GM21381 (cell line): ENCODE results near the gene DISC1.
"Not testable (repeated sequence)": the region's sequence is repeated elsewhere in the genome, so short reads cannot be mapped to it uniquely, and the experiment has no call there.

Experiments
- ATAC-seq: cut with Tn5 transposase; IDR thresholded peaks from one replicate; pipeline ENCODE4 v1.9.1; 2021; ENCODE audit warnings: mild to moderate bottlenecking, moderate library complexity; ENCODE audit not compliant: unreplicated experiment

The DISC1 gene

GRCh38 chr1:231943084-231943483 is 316.5 kb downstream of the DISC1 start:
- ATAC-seq, result no peak

GRCh38 chr1:231948102-231948501 is 321.5 kb downstream of the DISC1 start:
- not testable (repeated sequence) for ATAC-seq

GRCh38 chr1:231949277-231950091 is 322.9 kb downstream of the DISC1 start:
- no peak for ATAC-seq

- ATAC-seq, result no peak
Observed at GRCh38 chr1:231950331-231951128, 323.9 kb downstream of the DISC1 start.

- no peak for ATAC-seq
Observed at GRCh38 chr1:231951374-231951773, 324.8 kb downstream of the DISC1 start.

DNA sequence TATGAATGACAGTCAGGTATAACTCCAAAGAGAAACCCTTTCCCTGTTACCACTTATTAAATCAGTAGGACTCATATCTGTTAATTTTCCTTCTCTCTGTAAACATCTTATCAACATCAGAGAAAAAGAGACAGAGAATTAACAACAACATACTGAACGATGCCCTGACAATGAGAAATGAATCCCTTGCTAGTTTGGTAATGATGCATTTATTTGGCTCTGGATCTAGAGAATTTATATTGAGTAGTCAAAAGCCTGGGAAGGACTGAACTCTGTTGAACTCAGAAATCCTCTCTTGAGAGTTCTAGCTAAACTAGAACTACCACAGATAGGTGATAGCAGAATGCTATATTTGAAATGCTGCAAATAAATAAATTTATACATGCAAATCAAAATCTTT is 325.6 kb downstream of the DISC1 start:
- no peak for ATAC-seq

- no peak for ATAC-seq
Observed at GRCh38 chr1:231953660-231954059, 327.1 kb downstream of the DISC1 start.

- ATAC-seq, result no peak
Observed at GRCh38 chr1:231954751-231955150, 328.2 kb downstream of the DISC1 start.

DNA sequence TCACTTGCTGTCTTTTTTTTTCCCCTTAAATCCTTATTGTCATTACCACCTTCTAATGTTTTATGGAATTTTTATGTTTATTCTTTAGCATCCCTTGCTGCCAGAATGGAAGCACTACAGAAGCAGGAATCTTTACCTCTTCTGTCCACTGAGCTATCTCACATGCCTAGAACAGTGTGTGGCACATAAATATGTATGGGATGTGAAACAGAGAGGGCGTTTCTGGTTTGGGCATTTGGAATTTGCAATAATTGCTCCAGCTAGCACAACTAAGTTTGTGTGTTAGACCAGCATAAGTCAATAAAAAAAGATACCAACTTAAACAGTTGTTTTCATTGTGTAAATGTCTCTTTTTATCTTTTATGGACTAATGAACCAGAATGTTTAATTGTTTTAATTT is 330.8 kb downstream of the DISC1 start:
- ATAC-seq, result no peak

DNA sequence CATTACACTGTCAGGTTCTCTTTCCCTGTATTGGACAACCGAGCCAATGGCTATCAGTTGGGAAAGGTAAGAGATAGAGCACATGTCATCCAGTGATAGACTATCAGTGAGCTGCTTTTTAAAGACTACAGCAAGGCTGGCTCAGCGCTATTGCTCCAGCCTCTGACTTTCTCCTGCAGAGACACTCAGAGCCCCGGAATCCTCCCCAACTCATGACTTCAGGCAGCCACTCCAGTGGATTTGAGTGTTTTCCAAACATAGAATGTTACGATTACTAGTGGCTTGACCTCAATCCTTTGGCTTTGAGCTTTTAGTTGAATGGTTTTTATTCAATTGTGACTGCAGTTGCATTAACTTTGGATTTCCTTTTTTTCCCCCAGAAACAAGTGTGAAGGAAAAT is 331.9 kb downstream of the DISC1 start:
- ATAC-seq, result no peak

GRCh38 chr1:231959225-231959884 is 332.8 kb downstream of the DISC1 start:
- ATAC-seq, result no peak

DNA sequence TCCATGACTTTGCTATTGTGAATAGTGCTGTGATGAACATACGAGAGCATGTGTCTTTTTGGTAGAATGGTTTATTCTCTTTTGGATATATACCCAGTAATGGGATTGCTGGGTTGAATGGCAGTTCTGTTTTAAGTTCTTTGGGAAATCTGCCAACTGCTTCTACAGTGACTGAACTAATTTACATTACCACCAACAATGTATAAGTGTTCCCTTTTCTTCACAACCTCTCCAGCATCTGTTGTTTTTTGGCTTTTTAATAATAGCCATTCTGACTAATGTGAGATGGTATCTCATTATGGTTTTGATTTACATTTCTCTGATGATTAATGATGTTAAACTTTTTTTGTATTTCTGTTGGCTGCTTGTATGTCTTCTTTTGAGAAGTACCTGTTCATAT is 335.2 kb downstream of the DISC1 start:
- not testable (repeated sequence) for ATAC-seq

GRCh38 chr1:231962636-231963035 is 336.0 kb downstream of the DISC1 start:
- no peak for ATAC-seq

DNA sequence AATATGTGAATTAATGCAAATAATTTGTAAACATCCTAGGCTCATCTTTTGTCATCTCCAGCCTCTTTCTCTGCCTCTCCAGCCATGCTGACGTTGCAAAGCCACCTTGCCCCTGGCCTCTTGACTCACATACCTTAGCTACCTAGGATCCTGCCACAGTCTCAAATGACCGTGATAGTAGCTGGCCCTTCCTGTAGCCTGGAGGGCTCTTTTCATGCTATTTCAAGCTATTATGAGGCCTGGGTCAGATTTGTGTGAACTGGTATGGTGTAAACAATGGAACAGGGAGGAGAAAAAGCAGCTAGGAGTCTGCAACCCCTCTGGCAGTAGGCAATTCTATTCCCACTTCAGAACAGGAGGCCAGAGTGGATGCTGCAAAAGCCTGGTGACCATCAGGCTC is 337.7 kb downstream of the DISC1 start:
- ATAC-seq, result no peak

- ATAC-seq, result no peak
Observed at GRCh38 chr1:231964961-231965360, 338.4 kb downstream of the DISC1 start.

- ATAC-seq, result no peak
Observed at GRCh38 chr1:231965615-231966014, 339.0 kb downstream of the DISC1 start.

DNA sequence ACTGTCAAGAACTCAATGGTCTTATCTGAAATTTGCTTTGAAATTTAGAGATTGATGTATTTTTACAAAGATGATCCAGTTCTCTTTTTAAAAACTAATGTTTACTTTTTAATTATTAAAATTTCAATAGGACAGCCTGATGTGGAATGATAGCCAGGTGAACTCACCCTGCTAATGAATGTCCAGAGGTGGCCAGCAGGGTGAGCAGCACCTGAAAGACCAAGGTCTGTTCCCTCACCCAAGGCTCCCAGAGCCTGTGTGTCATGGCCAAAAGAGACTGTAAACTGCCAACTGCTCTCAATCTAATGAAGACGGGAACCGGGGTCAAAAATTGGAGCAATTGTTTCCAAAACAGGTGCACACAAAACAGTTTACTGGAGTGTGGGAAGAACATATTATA is 340.4 kb downstream of the DISC1 start:
- no peak for ATAC-seq

GRCh38 chr1:231969076-231969475 is 342.5 kb downstream of the DISC1 start:
- ATAC-seq, result no peak

- ATAC-seq, result not testable (repeated sequence)
Observed at GRCh38 chr1:231969761-231970160, 343.2 kb downstream of the DISC1 start.

GRCh38 chr1:231970684-231971083 is 344.1 kb downstream of the DISC1 start:
- ATAC-seq, result no peak

- no peak for ATAC-seq
Observed at GRCh38 chr1:231971397-231972110, 345.0 kb downstream of the DISC1 start.
